Hematopoietic multipotent progenitor cell treated with erythropoietin and hydrocortisone succinate and interleukin-3 and kit ligand, for 8 days (in vitro differentiated cells): ENCODE data around the gene TTC12.

Source experiments
- DNase-seq: peaks from one replicate; pipeline ENCODE4 v3.0.0-alpha.2; 2015

TTC12 gene

GRCh38 chr11:113314389-113315301, at the start of gene TTC12:
TTC12 (plus strand) TSS chr11:113314583; CDS start chr11:113316258, 1,675 bp downstream.
- peak; percentile 90 for DNase-seq

GRCh38 chr11:113265362-113265761, 49.0 kb upstream of the TTC12 start:
- DNase-seq, result no peak

DNA sequence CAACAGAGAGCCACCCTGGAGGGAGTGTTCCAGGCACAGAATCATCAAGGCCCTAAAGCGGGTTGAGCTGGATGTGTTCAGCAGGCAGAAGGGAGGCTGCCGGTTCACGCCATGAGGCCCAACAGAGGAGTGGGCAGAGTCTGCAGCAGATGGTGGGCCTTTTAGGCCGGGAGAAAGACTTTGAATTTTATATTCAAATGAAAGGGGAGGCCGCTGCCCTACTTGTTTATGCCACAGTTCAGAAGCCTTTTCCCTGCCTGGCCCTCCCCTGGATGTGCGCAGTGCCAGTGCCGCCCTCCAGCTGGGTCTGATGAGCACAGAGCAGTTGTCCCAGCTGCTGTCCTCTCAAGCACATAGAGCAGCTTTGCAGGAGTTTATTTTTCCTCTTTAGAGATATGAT, 46.9 kb upstream of the TTC12 start:
- no peak for DNase-seq

DNA sequence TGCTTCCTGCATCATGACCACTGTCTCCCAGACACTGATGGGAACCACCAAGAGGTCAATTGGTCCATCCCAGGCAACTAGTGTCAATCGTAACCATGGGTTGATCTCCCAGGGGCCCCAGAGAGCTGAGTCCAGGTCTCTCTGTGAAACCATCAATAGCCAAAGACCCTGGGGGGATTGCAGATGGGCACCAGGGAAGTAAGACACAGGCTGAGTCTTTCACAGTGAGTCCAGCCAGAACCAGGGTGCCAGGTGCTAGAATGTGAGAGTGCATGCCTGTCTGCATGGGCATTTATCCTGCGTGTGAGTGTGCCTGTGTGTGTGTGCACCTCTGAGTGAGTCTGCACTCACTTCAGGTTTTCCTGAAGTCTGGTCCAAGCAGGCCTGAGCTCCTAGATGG, 45.3 kb upstream of the TTC12 start:
- no peak for DNase-seq

GRCh38 chr11:113269636-113270035, 44.7 kb upstream of the TTC12 start:
- no peak for DNase-seq

- DNase-seq, result no peak
Observed at GRCh38 chr11:113270080-113270479, 44.3 kb upstream of the TTC12 start.

DNA sequence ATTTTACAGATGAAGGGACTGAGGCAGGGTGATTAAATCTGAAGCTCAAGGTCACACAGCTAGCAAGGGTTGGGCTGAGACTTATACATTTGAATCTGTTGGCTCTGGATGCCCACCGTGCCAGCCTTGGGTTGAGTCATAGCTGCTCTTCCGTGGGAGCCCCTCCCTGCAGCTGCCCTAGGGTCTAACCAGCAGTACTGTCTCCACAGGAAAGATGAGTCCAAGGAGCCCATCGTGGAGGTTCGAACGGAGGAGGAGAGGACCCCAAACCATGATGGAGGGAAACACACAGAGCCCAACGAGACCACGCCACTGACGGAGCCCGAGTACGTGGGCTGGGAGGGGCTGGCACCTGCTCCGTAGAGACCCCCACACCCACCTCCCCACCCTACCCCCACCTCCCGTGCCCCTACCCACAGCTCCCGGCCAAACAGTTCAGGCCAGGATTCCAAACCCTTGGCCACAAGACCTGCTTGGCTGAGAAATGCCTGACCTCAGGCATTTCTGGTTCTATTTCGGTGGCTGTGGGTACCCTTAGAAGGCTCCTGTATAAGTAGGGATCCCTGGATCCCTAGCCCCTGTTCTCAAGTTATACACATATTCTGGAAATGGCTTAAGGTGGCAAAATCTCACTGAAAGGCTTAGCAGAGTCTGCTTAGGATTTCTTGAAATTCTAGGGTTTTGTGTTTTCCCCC, 42.7 kb upstream of the TTC12 start:
- DNase-seq, result no peak

DNA sequence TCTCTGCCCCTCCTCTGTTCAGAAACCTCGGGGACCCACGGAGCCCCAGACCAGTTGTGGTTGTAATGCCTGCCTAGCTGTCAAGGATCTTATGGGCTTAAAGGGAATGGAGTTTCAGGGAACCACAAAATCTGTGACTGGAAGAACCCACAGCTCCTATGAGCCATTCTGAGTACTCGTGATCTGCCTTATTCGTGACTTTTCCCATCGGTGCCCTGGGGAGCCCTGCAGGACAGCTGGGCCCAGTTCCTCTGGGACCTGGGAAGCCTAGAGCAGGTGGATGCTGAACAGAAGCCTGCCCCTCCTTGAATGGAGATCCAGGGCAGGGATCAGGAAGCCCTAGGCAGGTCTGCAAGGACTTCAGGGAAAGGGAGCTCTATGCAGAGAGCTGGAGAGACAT, 42.1 kb upstream of the TTC12 start:
- no peak for DNase-seq

GRCh38 chr11:113272927-113273615, 41.3 kb upstream of the TTC12 start:
- DNase-seq, result no peak

- DNase-seq, result no peak
Observed at GRCh38 chr11:113273720-113274119, 40.7 kb upstream of the TTC12 start.

GRCh38 chr11:113274713-113275582, 39.4 kb upstream of the TTC12 start:
- DNase-seq, result no peak

DNA sequence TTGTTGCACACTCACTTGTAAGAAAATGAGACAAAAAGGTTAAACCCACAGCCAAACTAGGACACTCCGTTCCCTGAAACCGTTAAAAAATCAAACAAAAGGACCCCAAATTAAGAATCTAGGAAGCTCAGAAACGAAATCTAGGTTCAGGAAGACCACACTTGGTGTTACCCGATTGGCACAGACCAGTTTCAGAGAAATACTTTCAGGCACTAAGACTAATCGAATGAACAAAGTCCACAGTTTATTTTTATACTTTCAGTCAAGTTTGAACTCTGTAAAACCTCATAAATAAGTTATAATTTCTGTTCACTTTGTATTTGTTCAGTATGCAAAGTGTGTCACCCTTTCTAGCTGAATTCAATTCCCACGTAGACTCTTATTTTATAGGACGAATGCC, 38.8 kb upstream of the TTC12 start:
- DNase-seq, result no peak

DNA sequence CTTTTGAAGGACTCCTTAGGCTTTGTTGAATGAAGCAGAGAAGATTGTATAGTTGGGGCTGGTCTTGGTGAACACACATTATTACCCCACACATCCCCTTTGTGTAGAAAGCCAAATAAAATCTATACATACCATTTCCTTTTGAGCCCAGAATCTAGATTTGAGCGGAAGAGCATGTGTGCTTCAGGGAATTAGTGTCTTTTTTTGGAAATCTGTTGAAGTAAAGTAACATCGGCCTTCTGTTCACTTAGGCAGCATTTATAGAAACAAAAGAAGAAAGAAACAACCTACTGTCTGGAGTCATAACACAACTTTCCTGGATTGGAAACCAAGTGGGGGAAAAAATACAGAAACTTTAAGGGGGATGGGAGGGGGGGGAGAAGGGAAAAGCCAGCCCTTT, 37.9 kb upstream of the TTC12 start:
- no peak for DNase-seq

DNA sequence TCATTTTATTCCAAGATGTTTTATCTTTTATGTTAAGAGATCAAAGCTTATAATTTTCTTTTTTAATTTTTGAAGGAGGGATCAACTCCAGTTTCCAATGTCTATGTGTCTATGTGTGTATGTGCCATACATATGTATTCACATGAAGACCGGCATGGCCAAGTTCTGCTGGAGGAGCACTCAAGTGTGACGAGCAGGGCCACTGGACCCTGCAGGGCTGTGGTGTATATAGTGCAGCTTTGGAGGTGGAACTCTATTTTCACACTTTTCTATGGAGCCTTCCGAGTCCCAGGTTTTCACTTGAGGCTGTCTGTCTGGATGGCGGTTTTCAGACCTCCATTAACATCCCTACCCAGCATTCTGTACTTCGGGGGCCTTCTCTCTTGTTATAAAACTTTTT, 36.5 kb upstream of the TTC12 start:
- DNase-seq, result no peak

- DNase-seq, result no peak
Observed at GRCh38 chr11:113278481-113278880, 35.9 kb upstream of the TTC12 start.

- no peak for DNase-seq
Observed at GRCh38 chr11:113278925-113279324, 35.5 kb upstream of the TTC12 start.

- DNase-seq, result no peak
Observed at GRCh38 chr11:113279591-113279990, 34.8 kb upstream of the TTC12 start.

DNA sequence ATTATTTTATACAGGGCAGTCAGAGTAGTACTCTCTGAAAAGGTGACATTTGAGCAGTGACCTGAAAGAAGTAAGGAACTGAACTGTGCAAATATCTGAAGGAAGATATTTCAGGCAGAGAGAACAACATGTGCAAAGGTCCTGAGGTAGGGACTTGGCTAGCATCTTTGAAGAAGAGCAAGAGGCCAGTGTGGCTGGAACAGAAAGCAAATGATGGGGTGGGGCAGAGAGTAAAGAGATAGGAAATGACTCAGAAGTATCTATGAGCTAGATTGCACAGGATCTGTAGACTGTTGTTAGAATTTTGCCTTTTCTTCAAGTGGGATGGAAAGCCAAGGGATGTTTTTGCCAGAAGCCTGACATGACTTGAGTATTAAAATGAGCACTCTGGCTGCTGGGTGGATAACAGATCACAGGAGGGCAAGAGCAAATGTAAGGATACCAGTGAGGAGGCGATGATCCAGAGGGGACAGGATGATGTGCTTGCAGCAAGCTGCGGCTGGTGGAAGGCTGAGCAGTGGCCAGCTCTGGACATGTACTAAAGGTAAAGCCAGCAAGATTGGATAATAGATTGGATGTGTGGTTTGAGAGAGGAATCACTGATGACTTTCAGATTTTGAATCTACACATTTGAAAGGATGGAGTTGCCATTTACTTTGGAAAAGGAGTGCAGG, 33.2 kb upstream of the TTC12 start:
- DNase-seq, result no peak

DNA sequence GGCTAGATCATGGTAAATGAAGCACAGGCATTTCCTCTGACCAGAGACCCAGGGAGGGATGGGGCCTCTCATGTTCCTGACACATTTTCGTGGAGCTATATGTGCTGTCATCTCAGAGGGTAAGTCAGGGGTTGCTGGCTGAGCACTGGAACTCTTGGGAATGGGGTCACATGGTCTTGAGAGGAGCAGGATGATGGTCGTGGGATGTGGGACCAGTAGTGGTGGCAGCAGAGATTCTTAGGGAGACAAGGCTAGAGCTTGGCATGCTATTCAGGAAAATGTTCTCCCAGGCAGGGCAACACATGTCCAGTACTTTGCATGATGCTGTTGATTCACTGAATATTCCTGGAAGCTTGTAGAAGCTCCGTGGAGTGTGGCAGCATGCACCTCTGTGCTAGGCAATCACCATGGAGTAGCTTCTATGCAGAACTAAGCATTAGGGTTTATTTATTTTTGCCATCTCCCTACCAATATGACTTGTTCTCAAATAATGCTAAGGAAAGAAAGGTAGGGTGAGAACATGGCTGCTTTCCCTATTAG, 31.4 kb upstream of the TTC12 start:
- no peak for DNase-seq

DNA sequence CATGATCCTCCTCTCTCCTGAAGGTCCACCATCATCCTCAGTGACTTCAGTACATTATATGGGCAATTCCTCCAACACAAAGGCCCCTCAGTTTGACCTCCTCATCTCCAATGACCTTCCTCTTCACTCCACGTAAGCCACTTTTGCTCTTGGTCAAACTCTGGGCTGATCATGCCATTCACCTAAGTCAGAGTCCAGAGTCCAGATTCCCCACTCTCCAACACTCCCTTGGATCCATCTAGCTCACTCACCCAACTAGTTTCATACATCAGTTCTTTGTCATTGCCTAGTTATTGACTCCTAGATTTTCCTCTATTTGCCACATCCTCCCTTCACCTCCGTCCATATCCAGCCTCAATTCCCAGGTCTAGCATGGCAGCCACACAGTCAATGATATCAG, 30.5 kb upstream of the TTC12 start:
- DNase-seq, result no peak

DNA sequence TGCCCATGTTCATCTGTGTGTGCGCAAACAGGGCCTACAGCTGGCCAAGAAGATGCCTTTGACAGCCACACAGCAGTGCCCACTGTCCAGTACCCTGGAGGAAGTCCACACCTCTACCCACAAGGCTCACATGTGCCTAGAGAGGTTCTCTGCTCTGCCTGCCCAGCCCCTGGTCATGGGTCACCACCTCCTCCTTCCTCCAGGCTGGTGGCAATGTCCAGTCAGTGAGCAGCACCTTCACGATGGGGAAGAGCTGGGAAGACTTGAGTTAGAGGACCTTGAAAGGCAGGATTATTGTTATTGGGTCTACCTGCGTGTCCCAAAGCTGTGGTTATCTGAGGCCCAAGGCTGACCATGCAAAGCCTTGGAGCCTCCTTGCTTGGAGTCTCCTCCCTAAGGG, 28.4 kb upstream of the TTC12 start:
- no peak for DNase-seq
